Spleen (tissue), 7 donors: ENCODE results near the gene CHST1.

Source experiments
- CTCF ChIP-seq, 11 experiments: fragments of 200-600 bp in 7 of 11; fragments of 450-650 bp in 4 of 11; sonication (generic) in 4 of 11; IDR thresholded peaks in 8 of 11; conservative IDR thresholded peaks in 3 of 11; 1 replicate in 7 of 11; 2 replicates in 4 of 11; pipeline versions ENCODE4 v1.4.0 to v1.8.0; 2016 to 2021; ENCODE audit warnings: antibody characterized with exemption in 11 of 11, inconsistent platforms in 4 of 11, mild to moderate bottlenecking in 1 of 11
- POLR2A ChIP-seq, 3 donors: fragments of 450-650 bp; IDR thresholded peaks; one replicate each; pipeline ENCODE4 v1.5.1; 2017; ENCODE audit warnings: antibody characterized with exemption in 3 of 3, mild to moderate bottlenecking in 1 of 3
- donor health status: DM: no; HTN: no; CAD: no; lungs with moderate emphysema.
- donor health status: DM: no; HTN: no; CAD: no.
- donor health status: DM: no; HTN: no; CAD: no.

DNA sequence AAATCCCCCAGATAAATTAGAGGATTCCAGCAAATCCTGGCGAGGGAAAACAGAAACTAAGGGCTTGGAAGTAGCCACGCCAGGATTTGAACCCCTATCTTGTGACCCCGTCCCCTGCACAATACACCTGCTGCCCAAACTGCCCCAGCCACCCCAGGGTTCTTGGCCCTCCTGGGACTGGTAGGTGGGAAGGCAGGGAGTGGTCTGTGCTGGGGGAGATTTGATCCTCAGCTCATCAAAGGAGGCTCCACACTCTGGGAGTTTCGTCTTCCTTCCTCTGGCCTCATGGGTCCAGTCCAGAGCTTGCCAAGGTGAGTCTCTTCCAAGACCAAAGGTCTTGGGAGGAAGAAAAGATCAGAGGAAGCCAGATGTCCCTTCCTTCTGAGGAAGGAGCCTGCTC lies 4.5 kb upstream of the CHST1 start:
- TF ChIP-seq CTCF (IDR thresholded peaks at IDR 0.05 in 8 of 11, conservative IDR thresholded peaks at IDR 0.05 in 3 of 11) (no peak), POLR2A (IDR thresholded peaks at IDR 0.05) (no peak)
